Measurements from ENCODE around the gene MS4A2.

GRCh38 chr11:60127311-60127811 is 38.9 kb downstream of the MS4A2 start:
- no peak for TF ChIP-seq CTCF (conservative IDR thresholded peaks at IDR 0.05)
- TF ChIP-seq EZH2 (IDR thresholded peaks at IDR 0.05; ENCODE audit: low read depth) = no peak
